Activated CD4-positive, alpha-beta T cell treated with anti-CD3 and anti-CD28 coated beads, Interleukin-2, amount 10 ng/mL, durations not matched to agents 24 days and 14 days (primary cell): ENCODE measurements around the gene DSG3. TPM values are rescaled to one million over a fixed set of nuclear protein-coding genes. Genes with fewer than 3 reads are reported as not detected.

ENCODE experiments used
- DNase-seq: peaks from one replicate; pipeline ENCODE4 v3.0.0; 2022
- H3K27ac Mint-ChIP-seq: one replicate; pipeline ENCODE4 v1.8.0; 2022; ENCODE audit warnings: mild to moderate bottlenecking, mixed read lengths
- H3K27me3 Mint-ChIP-seq: one replicate; pipeline ENCODE4 v1.8.0; 2022; ENCODE audit warnings: mixed read lengths
- H3K36me3 Mint-ChIP-seq: one replicate; pipeline ENCODE4 v1.8.0; 2022; ENCODE audit warnings: low read depth, mild to moderate bottlenecking, mixed read lengths
- H3K4me1 Mint-ChIP-seq: one replicate; pipeline ENCODE4 v1.8.0; 2021; ENCODE audit warnings: mixed read lengths
- H3K4me3 Mint-ChIP-seq: one replicate; pipeline ENCODE4 v1.8.0; 2022; ENCODE audit warnings: mild to moderate bottlenecking, moderate library complexity, mixed read lengths
- H3K9me3 Mint-ChIP-seq: one replicate; pipeline ENCODE4 v1.8.0; 2021; ENCODE audit warnings: mixed read lengths
- intact Hi-C: fragments of 100-400 bp; cut with micrococcal nuclease; formaldehyde crosslinking; loops from one replicate; pipeline ENCODE4 v1.15.1; 2023
- total RNA-seq: library from RNA; stranded (reverse); gene quantifications from 2 replicates; pipeline ENCODE4 v1.2.3, GENCODE V29; 2022

Gene DSG3
- total RNA-seq, 1 donor from 2014 or later, result not detected

DNA sequence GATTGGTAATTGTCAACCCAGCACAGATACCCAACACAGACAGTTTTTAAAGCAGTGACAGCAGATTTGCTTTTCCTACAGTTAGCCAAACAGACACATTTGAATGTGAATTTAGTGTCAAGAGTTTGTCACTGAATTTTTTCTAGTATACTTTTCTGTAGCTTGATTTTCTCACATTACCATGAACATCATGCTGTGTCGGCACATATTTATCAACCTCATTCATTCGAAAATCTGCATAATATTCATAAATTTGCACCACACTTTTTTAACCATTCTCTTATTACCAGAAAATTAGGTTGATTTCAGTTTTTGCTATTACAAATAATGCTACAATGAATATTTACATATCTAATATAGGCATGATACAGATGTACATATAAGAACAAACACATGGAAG lies 27.0 kb upstream of the DSG3 start:
- Mint-ChIP-seq H3K9me3 (no peaks in the 10 kb centered on the region), H3K4me3 (no peak overlapping the region), H3K27me3 (no peaks in the 10 kb centered on the region), H3K36me3 (no peaks in the 10 kb centered on the region), H3K4me1 (no peaks in the 10 kb centered on the region), H3K27ac (no peak overlapping the region)
- no peak for DNase-seq
- intact Hi-C loops, result no loop called here

DNA sequence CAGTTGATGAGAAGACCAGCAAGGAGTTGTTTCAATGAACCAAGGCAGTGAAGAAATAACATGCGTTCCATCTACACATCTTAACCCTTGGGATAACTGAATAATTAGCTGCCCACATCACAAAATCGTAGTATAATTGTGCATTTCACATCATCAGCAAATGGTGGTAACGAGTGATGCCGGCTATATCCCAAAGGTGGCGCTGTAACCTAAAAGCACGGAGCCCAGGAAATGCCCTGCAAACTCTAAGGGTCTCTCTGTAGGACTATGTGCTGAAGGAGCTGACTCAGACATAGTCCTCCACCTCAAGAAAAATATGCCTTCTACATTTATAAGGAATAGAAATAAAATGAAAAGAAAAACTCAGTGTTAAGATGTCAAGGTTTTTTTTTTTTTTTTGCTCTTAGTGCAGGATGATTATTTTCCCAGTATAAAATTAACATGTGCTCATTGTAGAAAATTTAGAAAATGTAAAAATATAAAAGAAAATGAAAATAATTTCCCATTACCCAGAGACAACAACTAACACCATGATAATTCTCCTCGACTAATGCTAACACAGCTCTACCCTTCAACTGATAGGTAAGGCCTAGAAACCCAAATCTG lies 23.1 kb upstream of the DSG3 start:
- no peak for DNase-seq
- Mint-ChIP-seq H3K4me3 (no peak overlapping the region), H3K27me3 (no peaks in the 10 kb centered on the region), H3K9me3 (no peaks in the 10 kb centered on the region), H3K27ac (no peak overlapping the region), H3K4me1 (no peaks in the 10 kb centered on the region), H3K36me3 (no peaks in the 10 kb centered on the region)
- intact Hi-C loops, result no loop called here

DNA sequence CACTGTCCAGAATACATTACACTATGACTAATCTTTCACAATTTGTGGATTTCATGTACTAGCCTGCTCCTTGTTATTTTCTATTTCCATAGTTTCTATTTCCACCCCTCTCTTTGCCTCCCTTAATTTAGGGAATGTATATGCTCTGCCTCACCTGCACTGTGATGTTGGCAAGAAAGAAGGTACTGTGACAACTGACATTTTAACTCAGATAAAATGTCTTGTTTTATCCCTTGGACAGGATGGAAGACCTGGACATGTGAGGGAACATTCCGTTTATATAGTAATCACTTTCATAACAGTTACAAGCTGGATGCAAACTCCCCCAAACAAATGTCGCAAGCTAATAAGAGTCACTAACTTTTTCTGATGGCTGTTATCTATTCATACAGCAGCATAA lies 21.5 kb upstream of the DSG3 start:
- no peaks in the 10 kb centered on the region for H3K4me1 Mint-ChIP-seq
- H3K27ac Mint-ChIP-seq, result no peak overlapping the region
- intact Hi-C loops, result no loop called here
- H3K4me3 Mint-ChIP-seq, result no peak overlapping the region
- no peaks in the 10 kb centered on the region for H3K36me3 Mint-ChIP-seq
- H3K9me3 Mint-ChIP-seq, result no peaks in the 10 kb centered on the region
- H3K27me3 Mint-ChIP-seq, result no peaks in the 10 kb centered on the region
- no peak for DNase-seq

DNA sequence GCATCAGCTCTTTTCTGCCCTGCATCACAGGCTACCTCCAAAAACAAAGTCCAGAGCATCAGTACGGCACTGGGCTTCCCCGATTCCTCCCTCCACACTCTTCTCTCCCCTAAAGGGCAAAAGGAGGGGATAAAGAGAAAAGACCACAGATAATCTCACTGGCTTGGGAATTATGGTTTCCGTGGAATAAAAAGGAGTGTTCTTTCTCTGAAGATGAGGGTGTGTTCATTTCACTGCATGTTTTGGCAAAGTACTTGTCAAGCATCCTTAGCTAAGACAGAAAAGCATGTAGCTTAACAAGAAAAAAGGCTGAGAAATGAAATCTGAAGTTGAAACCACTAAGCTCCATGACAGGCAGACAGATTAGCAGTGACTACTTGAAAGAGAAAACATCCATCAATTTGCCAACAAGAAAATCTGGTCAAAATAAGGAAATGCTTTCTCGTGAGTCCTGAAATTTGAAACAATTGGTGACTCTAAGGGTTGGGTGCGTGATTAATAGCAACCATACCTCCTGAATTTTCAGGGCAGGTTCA lies 20.6 kb upstream of the DSG3 start:
- Mint-ChIP-seq H3K4me1 (no peaks in the 10 kb centered on the region), H3K27ac (no peak overlapping the region), H3K27me3 (no peaks in the 10 kb centered on the region), H3K9me3 (no peaks in the 10 kb centered on the region), H3K36me3 (no peaks in the 10 kb centered on the region), H3K4me3 (no peak overlapping the region)
- intact Hi-C loops, result no loop called here
- no peak for DNase-seq

DNA sequence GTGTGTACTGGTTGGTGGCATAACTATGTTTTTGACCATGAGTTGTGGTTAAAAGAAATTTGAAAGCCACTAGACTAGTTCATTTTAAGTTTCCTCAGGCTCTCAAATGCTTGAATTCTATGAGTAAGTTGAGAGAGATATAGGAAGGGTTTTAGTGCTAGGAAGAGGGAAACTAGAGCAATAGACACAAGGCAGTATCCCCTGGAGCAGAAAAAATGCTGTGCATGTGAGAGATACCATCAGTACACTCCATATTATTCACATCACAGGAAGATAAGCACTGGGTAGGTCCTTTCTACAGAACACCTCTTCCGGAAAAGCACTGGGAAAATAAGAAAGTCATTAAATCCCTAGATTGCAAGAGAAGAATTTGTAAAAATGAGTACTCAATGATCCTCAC lies 19.3 kb upstream of the DSG3 start:
- Mint-ChIP-seq H3K4me3 (no peak overlapping the region), H3K36me3 (no peaks in the 10 kb centered on the region), H3K9me3 (no peaks in the 10 kb centered on the region), H3K27me3 (no peaks in the 10 kb centered on the region), H3K27ac (no peak overlapping the region), H3K4me1 (no peaks in the 10 kb centered on the region)
- intact Hi-C loops, result no loop called here
- no peak for DNase-seq

DNA sequence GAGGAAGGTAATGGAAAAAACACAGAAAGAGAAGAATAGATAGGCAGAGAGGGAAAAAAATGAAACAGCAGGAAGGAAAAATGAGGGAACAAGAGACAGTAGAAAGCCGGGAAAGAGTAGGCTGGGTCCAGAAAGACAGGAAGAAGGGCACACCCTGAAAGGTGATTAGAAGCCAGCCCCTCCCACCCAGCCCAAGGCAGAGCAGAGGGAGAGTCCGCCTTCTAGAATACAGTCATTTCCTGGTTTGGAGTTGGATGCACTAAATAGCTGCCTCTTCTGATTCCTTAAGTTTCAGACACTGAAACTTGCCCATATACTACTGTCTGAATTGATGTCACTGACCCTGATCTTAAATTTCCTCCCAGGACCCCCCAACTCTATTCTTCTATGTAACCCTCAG lies 17.9 kb upstream of the DSG3 start:
- Mint-ChIP-seq H3K36me3 (no peaks in the 10 kb centered on the region), H3K27me3 (no peaks in the 10 kb centered on the region), H3K9me3 (no peaks in the 10 kb centered on the region), H3K4me3 (no peak overlapping the region), H3K27ac (no peak overlapping the region), H3K4me1 (no peaks in the 10 kb centered on the region)
- intact Hi-C loops, result no loop called here
- DNase-seq, result no peak

DNA sequence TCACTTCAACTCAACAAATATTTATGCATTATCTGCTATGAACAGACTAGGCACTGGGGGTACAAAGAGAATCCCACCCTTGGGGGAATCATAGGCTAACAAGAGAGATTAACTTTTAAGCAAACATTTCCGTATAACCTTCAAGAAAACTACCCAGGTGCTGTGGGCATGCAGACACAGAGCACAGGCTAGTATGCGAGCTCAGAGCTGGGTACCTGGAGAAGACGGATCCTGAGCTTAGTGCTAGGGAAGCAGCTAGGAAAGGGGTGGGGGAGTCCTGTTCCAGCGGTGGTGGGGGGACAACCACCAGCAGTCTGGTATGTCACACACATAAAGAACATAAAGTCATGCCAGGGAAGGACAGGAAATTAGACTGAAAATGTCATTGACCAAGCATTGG lies 17.5 kb upstream of the DSG3 start:
- Mint-ChIP-seq H3K36me3 (no peaks in the 10 kb centered on the region), H3K27me3 (no peaks in the 10 kb centered on the region), H3K4me3 (no peak overlapping the region), H3K9me3 (no peaks in the 10 kb centered on the region), H3K4me1 (no peaks in the 10 kb centered on the region), H3K27ac (no peak overlapping the region)
- intact Hi-C loops, result no loop called here
- no peak for DNase-seq

DNA sequence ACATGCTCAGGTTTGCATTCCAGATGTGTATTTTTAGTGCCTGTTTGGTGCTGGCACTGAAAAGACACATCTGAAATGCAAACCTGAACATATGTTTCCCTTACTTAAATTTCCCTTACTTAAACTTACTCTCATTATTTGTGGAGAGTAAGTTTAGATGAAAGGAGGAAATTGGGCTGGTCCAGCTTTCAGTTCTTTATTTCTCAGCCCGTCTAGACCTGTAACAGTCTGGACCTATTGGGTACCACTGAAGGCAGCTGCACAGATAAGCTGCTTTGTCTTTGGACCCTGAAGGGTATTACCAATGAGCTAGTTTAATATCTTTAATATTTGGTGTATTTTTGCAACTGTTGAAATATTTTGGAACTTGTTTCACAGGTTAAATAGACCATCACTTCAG lies 17.0 kb upstream of the DSG3 start:
- Mint-ChIP-seq H3K27me3 (no peaks in the 10 kb centered on the region), H3K4me1 (no peaks in the 10 kb centered on the region), H3K36me3 (no peaks in the 10 kb centered on the region), H3K9me3 (no peaks in the 10 kb centered on the region), H3K27ac (no peak overlapping the region), H3K4me3 (no peak overlapping the region)
- DNase-seq, result no peak
- intact Hi-C loops, result no loop called here

DNA sequence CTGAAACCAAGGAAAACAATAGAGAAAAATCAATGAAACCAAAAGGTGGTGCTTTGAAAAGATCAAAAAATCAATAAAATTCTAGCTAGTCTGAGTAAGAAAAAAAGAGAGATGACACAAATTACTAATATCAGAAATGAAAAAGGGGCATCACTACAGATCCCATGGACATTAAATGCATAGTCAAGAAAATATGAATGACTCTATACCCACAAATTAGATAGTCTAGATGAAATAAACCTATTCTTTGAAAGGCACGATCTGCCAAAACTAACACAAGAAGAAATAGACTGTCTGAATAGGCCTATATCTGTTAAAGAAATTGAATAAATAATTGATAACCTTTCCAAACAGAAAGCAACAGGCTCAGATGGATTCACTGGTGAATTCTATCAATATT lies 15.2 kb upstream of the DSG3 start:
- no peak overlapping the region for H3K27ac Mint-ChIP-seq
- H3K27me3 Mint-ChIP-seq, result no peaks in the 10 kb centered on the region
- H3K36me3 Mint-ChIP-seq, result no peaks in the 10 kb centered on the region
- DNase-seq, result no peak
- no peak overlapping the region for H3K4me3 Mint-ChIP-seq
- intact Hi-C loops, result no loop called here
- no peaks in the 10 kb centered on the region for H3K9me3 Mint-ChIP-seq
- no peaks in the 10 kb centered on the region for H3K4me1 Mint-ChIP-seq

DNA sequence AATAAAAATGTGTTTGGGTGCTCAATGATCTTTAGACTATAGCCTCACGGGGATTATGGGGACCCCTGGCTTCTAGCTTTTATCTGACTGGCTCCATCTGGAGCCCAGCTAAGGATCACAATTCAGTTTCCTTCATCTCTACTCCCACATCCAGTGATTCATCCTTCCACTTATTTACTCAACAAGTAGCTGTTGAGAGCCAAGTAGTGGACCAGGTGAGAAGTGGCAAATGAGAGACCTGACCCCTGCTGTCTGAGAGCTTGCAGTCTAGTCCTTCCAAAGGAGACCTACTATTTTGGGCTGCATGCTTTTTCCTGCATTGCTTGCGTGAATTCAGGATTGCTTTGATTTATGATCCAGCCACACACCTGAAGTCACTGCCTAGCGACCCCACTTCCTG lies 10.7 kb upstream of the DSG3 start:
- no peak overlapping the region for H3K4me3 Mint-ChIP-seq
- intact Hi-C loops, result no loop called here
- H3K27ac Mint-ChIP-seq, result no peak overlapping the region
- H3K36me3 Mint-ChIP-seq, result no peaks in the 10 kb centered on the region
- no peaks in the 10 kb centered on the region for H3K4me1 Mint-ChIP-seq
- H3K27me3 Mint-ChIP-seq, result no peaks in the 10 kb centered on the region
- H3K9me3 Mint-ChIP-seq, result no peaks in the 10 kb centered on the region
- DNase-seq, result no peak

DNA sequence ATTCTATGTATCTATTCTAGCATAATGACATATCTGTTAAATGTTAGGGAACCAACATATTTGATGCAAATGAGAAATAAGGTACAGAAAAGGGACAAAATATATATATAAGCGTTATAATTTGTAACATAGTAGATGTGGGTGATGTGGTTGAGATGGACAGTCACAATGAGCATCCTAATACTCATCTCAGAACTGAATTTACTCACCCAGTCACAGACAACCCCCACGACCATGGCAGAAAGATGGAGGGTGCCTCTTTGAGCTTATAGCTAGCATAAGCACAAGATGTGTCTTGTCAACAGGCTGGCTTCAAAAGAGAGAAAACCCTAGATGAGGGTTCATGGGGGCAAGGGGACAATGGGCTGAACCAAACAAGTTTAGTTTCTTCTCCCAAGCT lies 9.1 kb upstream of the DSG3 start:
- DNase-seq, result no peak
- H3K27me3 Mint-ChIP-seq, result no peaks in the 10 kb centered on the region
- intact Hi-C loops, result no loop called here
- no peaks in the 10 kb centered on the region for H3K4me1 Mint-ChIP-seq
- H3K36me3 Mint-ChIP-seq, result no peaks in the 10 kb centered on the region
- no peak overlapping the region for H3K4me3 Mint-ChIP-seq
- no peak overlapping the region for H3K27ac Mint-ChIP-seq
- no peaks in the 10 kb centered on the region for H3K9me3 Mint-ChIP-seq

DNA sequence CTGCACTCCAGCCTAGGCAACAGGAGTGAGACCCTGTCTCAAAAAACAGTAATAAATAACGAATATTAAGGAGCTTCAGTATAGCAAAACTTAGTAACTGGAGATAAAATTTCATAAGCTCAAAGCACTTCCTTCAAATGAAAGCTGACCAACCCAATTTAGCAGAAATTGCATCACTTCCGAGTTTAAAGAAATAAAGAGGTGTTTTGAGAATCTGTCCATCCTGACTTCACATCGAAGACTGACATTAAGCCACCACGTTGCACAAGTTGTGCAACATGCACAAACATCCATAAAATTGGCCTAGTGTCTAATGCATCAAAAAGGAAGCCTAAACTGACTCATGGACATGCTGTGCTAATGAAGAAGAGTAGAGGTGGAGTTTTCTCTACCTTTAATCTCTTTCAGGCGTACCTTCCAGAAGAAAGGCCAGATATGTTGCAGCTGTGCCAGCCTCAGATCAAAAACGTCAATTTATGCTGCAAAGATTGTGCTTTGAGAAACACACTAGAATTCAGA lies 7.7 kb upstream of the DSG3 start:
- Mint-ChIP-seq H3K27me3 (no peaks in the 10 kb centered on the region), H3K27ac (no peak overlapping the region), H3K36me3 (no peaks in the 10 kb centered on the region), H3K4me1 (no peaks in the 10 kb centered on the region), H3K4me3 (no peak overlapping the region), H3K9me3 (no peaks in the 10 kb centered on the region)
- no peak for DNase-seq
- intact Hi-C loops, result no loop called here

DNA sequence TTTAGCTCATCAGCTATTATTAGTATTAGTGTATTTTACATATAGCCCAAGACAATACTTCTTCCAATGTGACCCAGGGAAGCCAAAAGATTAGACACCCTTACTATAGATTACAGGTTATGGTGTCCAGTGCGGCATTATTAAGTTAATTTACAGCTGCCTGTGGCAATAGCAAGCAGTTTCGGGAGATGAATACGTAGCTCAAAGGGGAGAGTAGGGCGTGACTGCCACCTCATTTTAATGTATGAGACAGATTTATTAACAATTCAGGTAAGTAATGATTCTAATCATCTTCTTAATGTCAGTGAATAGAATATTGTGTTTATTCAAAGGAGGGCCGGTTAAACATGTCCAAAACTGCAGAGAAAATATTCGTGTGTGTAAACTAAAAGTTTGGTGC lies 6.8 kb upstream of the DSG3 start:
- no peak overlapping the region for H3K4me3 Mint-ChIP-seq
- no peaks in the 10 kb centered on the region for H3K9me3 Mint-ChIP-seq
- intact Hi-C loops, result no loop called here
- H3K36me3 Mint-ChIP-seq, result no peaks in the 10 kb centered on the region
- no peak overlapping the region for H3K27ac Mint-ChIP-seq
- DNase-seq, result no peak
- H3K4me1 Mint-ChIP-seq, result no peaks in the 10 kb centered on the region
- H3K27me3 Mint-ChIP-seq, result no peaks in the 10 kb centered on the region

DNA sequence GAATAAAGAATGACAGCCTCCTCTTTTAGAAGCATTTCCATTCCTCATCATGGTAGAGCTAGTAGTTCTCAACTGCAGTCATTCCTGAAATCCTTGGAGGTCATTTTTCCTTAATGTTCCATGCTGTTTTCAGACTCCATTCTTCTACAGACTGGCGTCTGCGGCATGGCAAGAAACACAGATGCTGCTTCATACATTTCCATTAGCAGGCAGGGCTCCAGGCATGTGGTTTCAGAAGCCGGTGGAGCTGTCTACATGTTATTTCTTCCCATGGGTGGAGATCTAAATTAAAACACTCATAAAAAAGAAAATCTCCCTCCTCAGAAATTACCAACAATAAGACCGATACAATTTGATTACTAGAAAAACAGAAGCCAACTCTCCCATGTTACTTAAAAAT lies 6.0 kb upstream of the DSG3 start:
- Mint-ChIP-seq H3K27me3 (no peaks in the 10 kb centered on the region), H3K27ac (no peak overlapping the region), H3K36me3 (no peaks in the 10 kb centered on the region), H3K4me3 (no peak overlapping the region), H3K9me3 (no peaks in the 10 kb centered on the region), H3K4me1 (no peaks in the 10 kb centered on the region)
- DNase-seq, result no peak
- intact Hi-C loops, result no loop called here

DNA sequence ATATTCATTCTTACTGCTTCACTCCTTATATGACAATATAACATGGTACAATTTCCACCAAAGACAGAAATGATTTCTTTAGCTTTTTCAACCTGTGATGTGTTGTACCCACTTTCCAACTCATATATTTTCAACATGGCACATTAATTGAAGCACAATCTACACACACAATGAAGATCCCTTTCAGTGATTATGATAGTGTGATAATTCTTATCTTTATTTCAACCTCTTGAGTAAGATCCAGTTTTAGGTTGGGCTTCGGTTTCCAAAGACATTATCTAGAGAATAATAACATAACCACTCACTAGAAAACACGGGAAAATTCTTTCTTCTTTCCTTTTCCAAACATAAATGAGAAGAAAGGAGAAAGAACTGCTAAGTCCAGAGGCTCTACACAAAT lies 3.4 kb upstream of the DSG3 start:
- H3K9me3 Mint-ChIP-seq, result no peaks in the 10 kb centered on the region
- no peak overlapping the region for H3K27ac Mint-ChIP-seq
- DNase-seq, result no peak
- intact Hi-C loops, result no loop called here
- no peaks in the 10 kb centered on the region for H3K4me1 Mint-ChIP-seq
- H3K27me3 Mint-ChIP-seq, result no peaks in the 10 kb centered on the region
- H3K36me3 Mint-ChIP-seq, result no peaks in the 10 kb centered on the region
- no peak overlapping the region for H3K4me3 Mint-ChIP-seq
